Suprapubic skin (tissue), 4 donors: Measurements from ENCODE around the gene TMSB15A. TPM values are rescaled to one million over a fixed set of nuclear protein-coding genes. Genes with fewer than 3 reads are reported as not detected.
"Not testable (repeated sequence)": the region's sequence is repeated elsewhere in the genome, so short reads cannot be mapped to it uniquely, and the experiment has no call there.

Experiments used
- DNase-seq, 2 donors: peaks; one replicate each; pipeline ENCODE4 v3.0.0-alpha.2; 2019; ENCODE audit warnings: low spot score in 2 of 2
- H3K27ac ChIP-seq: fragments of 200-600 bp; sonication (generic); one replicate; pipeline ENCODE4 v1.5.1; 2019
- H3K27me3 ChIP-seq: fragments of 200-600 bp; sonication (generic); one replicate; pipeline ENCODE4 v1.5.1; 2019
- H3K36me3 ChIP-seq: fragments of 200-600 bp; sonication (generic); one replicate; pipeline ENCODE4 v1.5.1; 2019
- H3K4me1 ChIP-seq: fragments of 200-600 bp; sonication (generic); one replicate; pipeline ENCODE4 v1.5.1; 2019
- H3K4me3 ChIP-seq: fragments of 200-600 bp; sonication (generic); one replicate; pipeline ENCODE4 v1.5.1; 2019; ENCODE audit warnings: mild to moderate bottlenecking
- H3K9me3 ChIP-seq: fragments of 200-600 bp; sonication (generic); one replicate; pipeline ENCODE4 v1.5.1; 2019
- CTCF ChIP-seq, 2 donors: fragments of 200-600 bp in 1 of 2; fragments of 450-650 bp in 1 of 2; sonication (generic) in 1 of 2; IDR thresholded peaks; one replicate each; pipeline ENCODE4 v1.5.1; 2016 to 2019; ENCODE audit warnings: antibody characterized with exemption in 2 of 2, mild to moderate bottlenecking in 1 of 2, moderate library complexity in 1 of 2
- WGBS: methylation state at CpG from one replicate; pipeline ENCODE4 v1.1.5; 2018; 5-methylcytosine and 5-hydroxymethylcytosine counted together
- total RNA-seq, 4 donors: library from RNA; depleted of rRNA; stranded (reverse); fragments of >200 nt; gene quantifications; one replicate each; pipeline ENCODE4 v1.1.0, GENCODE V29; 2016

TMSB15A gene
- total RNA-seq, 4 donors from 2014 or later: 2.4 TPM; not detected in 3

DNA sequence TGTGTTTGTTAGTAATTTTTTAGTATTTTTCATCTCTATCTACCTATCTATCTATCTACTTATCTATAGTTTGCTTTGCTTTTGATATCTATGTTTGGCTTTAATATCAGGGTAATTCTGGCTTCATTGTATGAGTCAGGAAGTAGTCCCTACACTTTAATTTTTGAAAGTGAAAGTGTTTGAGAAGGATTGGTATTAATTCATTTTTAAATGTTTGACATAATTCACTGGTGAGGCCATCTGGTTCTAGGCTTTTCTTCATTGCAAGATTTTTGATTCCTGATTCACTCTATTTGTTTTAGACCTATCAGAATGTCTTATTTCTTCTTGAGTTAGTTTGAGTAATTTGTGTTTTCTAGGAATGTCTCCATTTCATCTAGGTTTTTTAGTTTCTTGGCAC lies 24.8 kb downstream of the TMSB15A start:
- H3K4me1 ChIP-seq: no peaks in the 10 kb centered on the region
- no peaks in the 10 kb centered on the region for H3K9me3 ChIP-seq
- no peak for DNase-seq
- H3K4me3 ChIP-seq: no peak overlapping the region
- no peak overlapping the region for H3K27ac ChIP-seq
- TF ChIP-seq CTCF (IDR thresholded peaks at IDR 0.05): no peak
- H3K27me3 ChIP-seq: no peaks in the 10 kb centered on the region
- H3K36me3 ChIP-seq: no peaks in the 10 kb centered on the region

DNA sequence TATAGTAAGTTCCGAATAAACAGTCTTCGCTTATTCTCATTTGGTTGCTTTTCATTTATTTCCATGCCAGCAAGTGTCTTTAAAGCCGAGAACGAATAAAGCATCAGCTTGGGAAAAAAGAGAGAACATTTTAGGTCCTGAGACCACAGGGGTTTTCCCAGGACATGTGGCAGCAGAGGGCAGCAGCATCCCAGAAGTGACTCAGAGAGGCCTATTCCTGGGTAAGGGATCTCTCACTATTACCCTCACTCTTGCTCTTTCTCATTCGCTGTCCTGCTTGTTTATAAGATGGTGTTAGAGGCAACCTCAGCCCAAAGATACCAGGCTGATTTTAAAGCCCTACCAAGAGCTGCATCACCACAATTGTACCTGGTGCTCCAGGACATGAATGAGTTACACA lies 37.8 kb downstream of the TMSB15A start:
- WGBS: no CpG with 5 or more reads among the region's 5 CpGs
- not testable (repeated sequence) for H3K36me3 ChIP-seq, H3K27me3 ChIP-seq, H3K27ac ChIP-seq, H3K4me3 ChIP-seq, DNase-seq, H3K9me3 ChIP-seq, H3K4me1 ChIP-seq

- not testable (repeated sequence) for H3K27me3 ChIP-seq, H3K4me1 ChIP-seq, DNase-seq, H3K36me3 ChIP-seq, H3K27ac ChIP-seq, H3K4me3 ChIP-seq, H3K9me3 ChIP-seq
- 59% methylated on average over 7 of the region's 17 CpGs for WGBS
Observed at GRCh38 chrX:102471762-102472220, 44.7 kb downstream of the TMSB15A start, which contains the start of gene TCP11X2. Gene TCP11X2 (minus strand): TSS chrX:102471812.

- not testable (repeated sequence) for DNase-seq, H3K4me3 ChIP-seq, H3K4me1 ChIP-seq, H3K9me3 ChIP-seq, H3K36me3 ChIP-seq, H3K27ac ChIP-seq, H3K27me3 ChIP-seq
- no CpG with 5 or more reads among the region's 3 CpGs for WGBS
Observed at GRCh38 chrX:102470215-102470614, 46.3 kb downstream of the TMSB15A start.

Other genes with a start within 250 kb of the TMSB15A start
- gene NXF2B, start 76.7 kb downstream of the TMSB15A start, total RNA-seq: not detected
- gene TCP11X2, start 44.9 kb downstream of the TMSB15A start, total RNA-seq: not detected
- gene ARMCX5, start 82.8 kb upstream of the TMSB15A start, total RNA-seq: 10 to 100 TPM; 18.0 to 26.5 (median 22.1) TPM
- 10 to 100 TPM in 1 of 4 donors, 1 to 10 TPM in 3; 1.1 to 11.2 (median 3.3) TPM for gene GPRASP1, start 134.7 kb upstream of the TMSB15A start, total RNA-seq
- 1 to 10 TPM; 5.3 to 8.4 (median 7.4) TPM for gene GPRASP2, start 195.7 kb upstream of the TMSB15A start, total RNA-seq
- gene GPRASP3, start 204.0 kb upstream of the TMSB15A start, total RNA-seq: 1 to 10 TPM; 2.9 to 5.1 (median 3.5) TPM